ENCODE results near the gene RSU1. TPM values are rescaled to one million over a fixed set of nuclear protein-coding genes. Genes with fewer than 3 reads are reported as not detected.
A peak's percentile ranks its signal among the peaks of the same experiment; 100 is the strongest.

RSU1 gene
- polyA plus RNA-seq, result 10 to 100 TPM; 24.7 to 44.6 TPM

GRCh38 chr10:16817125-16818019 is at the start of gene RSU1:
Gene RSU1 (minus strand): TSS chr10:16817424. CDS start chr10:16817081, 343 bp downstream.
- WGBS, 2 donors, result 0% methylated on average over 61 to 65 of the region's 65 CpGs
- H3K27ac ChIP-seq (ENCODE audit: low read depth in 2 of 2, low read length in 1 of 2), result peak within 1 kb of the TSS; percentile 98
- H3K4me1 ChIP-seq (ENCODE audit: control insufficient read depth in 2 of 2, insufficient read depth in 2 of 2, low read length in 1 of 2), result peaks cover 0 to 6% of the 10 kb centered on the region in 2 donors
- peak within 1 kb of the TSS; percentile 86 to 97 for H3K4me3 ChIP-seq (ENCODE audit: low read depth in 1 of 2, low read length in 2 of 2)
- H3K27me3 ChIP-seq (ENCODE audit: control insufficient read depth in 1 of 2, insufficient read depth in 2 of 2, low read length in 2 of 2), result no peaks in the 10 kb centered on the region
- H3K36me3 ChIP-seq (ENCODE audit: control insufficient read depth in 2 of 2, insufficient read depth in 2 of 2, low read length in 1 of 2), result no peaks in the 10 kb centered on the region
- H3K9me3 ChIP-seq (ENCODE audit: control insufficient read depth in 2 of 2, insufficient read depth in 1 of 2, low read depth in 1 of 2, low read length in 1 of 2), result peaks cover 0 to 2% of the 10 kb centered on the region in 2 donors

GRCh38 chr10:16866541-16867275 is 49.5 kb upstream of the RSU1 start:
- no peaks in the 10 kb centered on the region for H3K27me3 ChIP-seq (ENCODE audit: control insufficient read depth in 1 of 2, insufficient read depth in 2 of 2, low read length in 2 of 2)
- peaks cover 0 to 2% of the 10 kb centered on the region in 2 donors for H3K9me3 ChIP-seq (ENCODE audit: control insufficient read depth in 2 of 2, insufficient read depth in 1 of 2, low read depth in 1 of 2, low read length in 1 of 2)
- no peak overlapping the region for H3K27ac ChIP-seq (ENCODE audit: low read depth in 2 of 2, low read length in 1 of 2)
- H3K4me1 ChIP-seq (ENCODE audit: control insufficient read depth in 2 of 2, insufficient read depth in 2 of 2, low read length in 1 of 2), result no peaks in the 10 kb centered on the region
- H3K4me3 ChIP-seq (ENCODE audit: low read depth in 1 of 2, low read length in 2 of 2), result no peak overlapping the region
- H3K36me3 ChIP-seq (ENCODE audit: control insufficient read depth in 2 of 2, insufficient read depth in 2 of 2, low read length in 1 of 2), result no peaks in the 10 kb centered on the region
- 85 to 88% methylated on average over 7 of the region's 7 CpGs for WGBS, 2 donors

GRCh38 chr10:16865766-16866165 is 48.5 kb upstream of the RSU1 start:
- Histone ChIP-seq H3K36me3 (ENCODE audit: control insufficient read depth in 2 of 2, insufficient read depth in 2 of 2, low read length in 1 of 2) (no peaks in the 10 kb centered on the region), H3K27me3 (ENCODE audit: control insufficient read depth in 1 of 2, insufficient read depth in 2 of 2, low read length in 2 of 2) (no peaks in the 10 kb centered on the region), H3K4me3 (ENCODE audit: low read depth in 1 of 2, low read length in 2 of 2) (no peak overlapping the region), H3K4me1 (ENCODE audit: control insufficient read depth in 2 of 2, insufficient read depth in 2 of 2, low read length in 1 of 2) (no peaks in the 10 kb centered on the region), H3K27ac (ENCODE audit: low read depth in 2 of 2, low read length in 1 of 2) (no peak overlapping the region), H3K9me3 (ENCODE audit: control insufficient read depth in 2 of 2, insufficient read depth in 1 of 2, low read depth in 1 of 2, low read length in 1 of 2) (peaks cover 0 to 2% of the 10 kb centered on the region in 2 donors)
- WGBS, 2 donors, result 90 to 95% methylated on average over 7 of the region's 7 CpGs

- Histone ChIP-seq H3K4me1 (ENCODE audit: control insufficient read depth in 2 of 2, insufficient read depth in 2 of 2, low read length in 1 of 2) (no peaks in the 10 kb centered on the region), H3K4me3 (ENCODE audit: low read depth in 1 of 2, low read length in 2 of 2) (no peak overlapping the region), H3K27ac (ENCODE audit: low read depth in 2 of 2, low read length in 1 of 2) (no peak overlapping the region), H3K9me3 (ENCODE audit: control insufficient read depth in 2 of 2, insufficient read depth in 1 of 2, low read depth in 1 of 2, low read length in 1 of 2) (peaks cover 0 to 2% of the 10 kb centered on the region in 2 donors), H3K36me3 (ENCODE audit: control insufficient read depth in 2 of 2, insufficient read depth in 2 of 2, low read length in 1 of 2) (no peaks in the 10 kb centered on the region), H3K27me3 (ENCODE audit: control insufficient read depth in 1 of 2, insufficient read depth in 2 of 2, low read length in 2 of 2) (no peaks in the 10 kb centered on the region)
- 72 to 82% methylated on average over 2 of the region's 2 CpGs for WGBS, 2 donors
Observed at GRCh38 chr10:16863766-16864165, 46.5 kb upstream of the RSU1 start.

- no peaks in the 10 kb centered on the region for H3K4me1 ChIP-seq (ENCODE audit: control insufficient read depth in 2 of 2, insufficient read depth in 2 of 2, low read length in 1 of 2)
- H3K36me3 ChIP-seq (ENCODE audit: control insufficient read depth in 2 of 2, insufficient read depth in 2 of 2, low read length in 1 of 2), result no peaks in the 10 kb centered on the region
- H3K4me3 ChIP-seq (ENCODE audit: low read depth in 1 of 2, low read length in 2 of 2), result no peak overlapping the region
- no peaks in the 10 kb centered on the region for H3K9me3 ChIP-seq (ENCODE audit: control insufficient read depth in 2 of 2, insufficient read depth in 1 of 2, low read depth in 1 of 2, low read length in 1 of 2)
- no peak overlapping the region for H3K27ac ChIP-seq (ENCODE audit: low read depth in 2 of 2, low read length in 1 of 2)
- 83% methylated on average over 4 of the region's 4 CpGs for WGBS, 2 donors
- no peaks in the 10 kb centered on the region for H3K27me3 ChIP-seq (ENCODE audit: control insufficient read depth in 1 of 2, insufficient read depth in 2 of 2, low read length in 2 of 2)
Observed at GRCh38 chr10:16857419-16857818, 40.2 kb upstream of the RSU1 start.

GRCh38 chr10:16856567-16856966 is 39.3 kb upstream of the RSU1 start:
- no peak overlapping the region for H3K27ac ChIP-seq (ENCODE audit: low read depth in 2 of 2, low read length in 1 of 2)
- no peak overlapping the region for H3K4me3 ChIP-seq (ENCODE audit: low read depth in 1 of 2, low read length in 2 of 2)
- 50 to 53% methylated on average over 4 of the region's 4 CpGs for WGBS, 2 donors
- H3K9me3 ChIP-seq (ENCODE audit: control insufficient read depth in 2 of 2, insufficient read depth in 1 of 2, low read depth in 1 of 2, low read length in 1 of 2), result no peaks in the 10 kb centered on the region
- H3K4me1 ChIP-seq (ENCODE audit: control insufficient read depth in 2 of 2, insufficient read depth in 2 of 2, low read length in 1 of 2), result no peaks in the 10 kb centered on the region
- H3K36me3 ChIP-seq (ENCODE audit: control insufficient read depth in 2 of 2, insufficient read depth in 2 of 2, low read length in 1 of 2), result no peaks in the 10 kb centered on the region
- H3K27me3 ChIP-seq (ENCODE audit: control insufficient read depth in 1 of 2, insufficient read depth in 2 of 2, low read length in 2 of 2), result no peaks in the 10 kb centered on the region

- H3K36me3 ChIP-seq (ENCODE audit: control insufficient read depth in 2 of 2, insufficient read depth in 2 of 2, low read length in 1 of 2), result no peaks in the 10 kb centered on the region
- no peak overlapping the region for H3K27ac ChIP-seq (ENCODE audit: low read depth in 2 of 2, low read length in 1 of 2)
- H3K27me3 ChIP-seq (ENCODE audit: control insufficient read depth in 1 of 2, insufficient read depth in 2 of 2, low read length in 2 of 2), result no peaks in the 10 kb centered on the region
- 78 to 79% methylated on average over 5 of the region's 5 CpGs for WGBS, 2 donors
- H3K4me3 ChIP-seq (ENCODE audit: low read depth in 1 of 2, low read length in 2 of 2), result no peak overlapping the region
- H3K9me3 ChIP-seq (ENCODE audit: control insufficient read depth in 2 of 2, insufficient read depth in 1 of 2, low read depth in 1 of 2, low read length in 1 of 2), result no peaks in the 10 kb centered on the region
- H3K4me1 ChIP-seq (ENCODE audit: control insufficient read depth in 2 of 2, insufficient read depth in 2 of 2, low read length in 1 of 2), result no peaks in the 10 kb centered on the region
Observed at GRCh38 chr10:16856092-16856491, 38.9 kb upstream of the RSU1 start.

- no peak overlapping the region for H3K4me3 ChIP-seq (ENCODE audit: low read depth in 1 of 2, low read length in 2 of 2)
- no peaks in the 10 kb centered on the region for H3K27me3 ChIP-seq (ENCODE audit: control insufficient read depth in 1 of 2, insufficient read depth in 2 of 2, low read length in 2 of 2)
- H3K27ac ChIP-seq (ENCODE audit: low read depth in 2 of 2, low read length in 1 of 2), result no peak overlapping the region
- no peaks in the 10 kb centered on the region for H3K9me3 ChIP-seq (ENCODE audit: control insufficient read depth in 2 of 2, insufficient read depth in 1 of 2, low read depth in 1 of 2, low read length in 1 of 2)
- H3K4me1 ChIP-seq (ENCODE audit: control insufficient read depth in 2 of 2, insufficient read depth in 2 of 2, low read length in 1 of 2), result no peaks in the 10 kb centered on the region
- no peaks in the 10 kb centered on the region for H3K36me3 ChIP-seq (ENCODE audit: control insufficient read depth in 2 of 2, insufficient read depth in 2 of 2, low read length in 1 of 2)
Observed at GRCh38 chr10:16854623-16855022, 37.4 kb upstream of the RSU1 start.

- Histone ChIP-seq H3K4me3 (ENCODE audit: low read depth in 1 of 2, low read length in 2 of 2) (no peak overlapping the region), H3K9me3 (ENCODE audit: control insufficient read depth in 2 of 2, insufficient read depth in 1 of 2, low read depth in 1 of 2, low read length in 1 of 2) (no peaks in the 10 kb centered on the region), H3K27me3 (ENCODE audit: control insufficient read depth in 1 of 2, insufficient read depth in 2 of 2, low read length in 2 of 2) (no peaks in the 10 kb centered on the region), H3K36me3 (ENCODE audit: control insufficient read depth in 2 of 2, insufficient read depth in 2 of 2, low read length in 1 of 2) (no peaks in the 10 kb centered on the region), H3K27ac (ENCODE audit: low read depth in 2 of 2, low read length in 1 of 2) (no peak overlapping the region), H3K4me1 (ENCODE audit: control insufficient read depth in 2 of 2, insufficient read depth in 2 of 2, low read length in 1 of 2) (no peaks in the 10 kb centered on the region)
- WGBS, 2 donors, result 90 to 93% methylated on average over 4 of the region's 4 CpGs
Observed at GRCh38 chr10:16853809-16854208, 36.6 kb upstream of the RSU1 start.

Measured in esophagus (tissue), 2 donors.